Fibroblast of villous mesenchyme (primary cell): ENCODE data around the gene NAA20. TPM values are rescaled to one million over a fixed set of nuclear protein-coding genes. Genes with fewer than 3 reads are reported as not detected.

Experiments used
- DNase-seq: peaks from one replicate; pipeline ENCODE4 v3.0.0-alpha.2; 2010; ENCODE audit warnings: low read depth
- H3K4me3 ChIP-seq: 2 replicates; pipeline ENCODE4 v1.5.1; 2011; ENCODE audit warnings: low read depth, mild to moderate bottlenecking, low read length
- CTCF ChIP-seq: IDR thresholded peaks from 2 replicates; pipeline ENCODE4 v1.5.1; 2012; ENCODE audit warnings: low read depth, mild to moderate bottlenecking, low read length; ENCODE audit not compliant: insufficient read depth
- total RNA-seq: library from RNA; depleted of rRNA; stranded (reverse); fragments of >200 nt; gene quantifications from 2 replicates; pipeline ENCODE4 v1.2.3, GENCODE V29; 2012

NAA20 gene
- total RNA-seq, 1 donor = 41.5 TPM

DNA sequence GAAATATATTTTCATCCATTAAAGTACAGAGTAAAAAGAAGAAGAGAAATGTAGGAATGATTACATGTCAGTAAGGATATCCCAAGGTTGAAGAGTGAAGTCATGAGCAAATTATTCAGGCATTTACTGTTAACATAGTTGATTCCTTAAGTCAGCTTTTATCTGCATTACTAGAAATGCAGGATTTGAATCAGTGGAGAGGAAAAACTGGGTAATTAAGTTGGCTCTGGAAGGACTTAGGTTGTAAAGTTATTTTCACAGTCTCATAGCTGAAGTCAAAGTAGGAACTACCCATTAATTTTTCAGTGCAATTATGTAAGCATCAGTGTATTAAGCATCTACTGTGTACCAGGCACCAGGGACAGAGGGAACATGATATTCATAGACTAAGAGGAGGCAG, 7.8 kb downstream of the NAA20 start:
- no peak overlapping the region for H3K4me3 ChIP-seq
- no peak for DNase-seq
- no peak for TF ChIP-seq CTCF

- no peak for TF ChIP-seq CTCF
- no peak for DNase-seq
- no peak overlapping the region for H3K4me3 ChIP-seq
Observed at GRCh38 chr20:20027284-20027683, 10.1 kb downstream of the NAA20 start.

GRCh38 chr20:20031790-20032189, 14.6 kb downstream of the NAA20 start:
- DNase-seq = no peak
- TF ChIP-seq CTCF = no peak
- no peak overlapping the region for H3K4me3 ChIP-seq

GRCh38 chr20:20034486-20034885, 17.3 kb downstream of the NAA20 start:
- no peak for TF ChIP-seq CTCF
- H3K4me3 ChIP-seq = no peak overlapping the region
- DNase-seq = peak; percentile 87

DNA sequence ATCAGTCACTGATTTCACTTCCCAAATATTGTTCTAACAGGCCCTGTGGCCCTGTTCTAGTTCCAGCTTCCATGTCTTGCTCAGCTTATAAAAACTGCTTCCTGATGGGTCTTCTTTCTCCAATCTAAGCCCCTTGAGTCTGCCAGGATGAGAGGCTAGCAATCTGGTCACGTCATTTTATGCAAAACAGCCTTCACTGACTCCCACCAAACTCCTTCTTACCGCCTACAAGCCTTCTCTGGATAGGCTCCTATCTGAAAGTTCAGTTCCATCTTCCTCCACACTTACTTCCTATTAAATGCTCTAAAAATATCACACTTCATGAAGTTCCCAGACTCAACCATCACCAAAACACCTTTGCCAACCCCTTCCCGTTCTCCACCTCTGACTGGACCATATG, 19.6 kb downstream of the NAA20 start:
- TF ChIP-seq CTCF = no peak
- DNase-seq = no peak
- H3K4me3 ChIP-seq = no peak overlapping the region

DNA sequence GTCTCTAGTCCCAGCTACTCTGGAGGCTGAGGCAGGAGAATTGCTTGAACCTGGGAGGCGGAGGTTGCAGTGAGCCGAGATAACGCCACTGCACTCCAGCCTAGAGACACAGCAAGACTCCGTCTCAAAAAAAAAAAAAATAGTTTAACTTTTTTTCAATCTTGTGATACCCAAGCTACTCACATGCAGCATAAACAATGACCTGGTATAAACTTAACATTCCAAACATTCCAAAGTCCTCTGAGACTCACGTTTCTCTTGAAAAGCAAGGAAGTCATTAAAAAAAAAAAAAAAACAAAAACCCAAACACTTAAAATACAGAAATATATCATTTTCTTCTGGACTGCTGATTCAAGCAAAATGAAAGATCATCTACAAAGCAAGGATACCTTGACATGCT, 20.8 kb downstream of the NAA20 start:
- no peak overlapping the region for H3K4me3 ChIP-seq
- no peak for TF ChIP-seq CTCF
- DNase-seq = peak; percentile 53

GRCh38 chr20:20038586-20038985, 21.4 kb downstream of the NAA20 start:
- no peak for DNase-seq
- H3K4me3 ChIP-seq = no peak overlapping the region
- no peak for TF ChIP-seq CTCF
